DOHH2 (cell line): Measurements from ENCODE around the gene VRK2.

Experiments used
- EZH2phosphoT487 ChIP-seq: fragments of 200-600 bp; sonication (generic); IDR thresholded peaks from 2 replicates; pipeline ENCODE4 v1.6.1; 2017; ENCODE audit warnings: borderline replicate concordance, mild to moderate bottlenecking, antibody characterized with exemption, low read length, moderate library complexity, mixed read lengths
- TF ChIP-seq, protein P1 (sequence below): fragments of 200-600 bp; sonication (generic); IDR thresholded peaks from one replicate; pipeline ENCODE4 v1.5.1; 2014; ENCODE audit warnings: antibody characterized with exemption, mild to moderate bottlenecking, low read depth, low read length; ENCODE audit not compliant: poor library complexity, severe bottlenecking

- TF ChIP-seq, protein P1, sequence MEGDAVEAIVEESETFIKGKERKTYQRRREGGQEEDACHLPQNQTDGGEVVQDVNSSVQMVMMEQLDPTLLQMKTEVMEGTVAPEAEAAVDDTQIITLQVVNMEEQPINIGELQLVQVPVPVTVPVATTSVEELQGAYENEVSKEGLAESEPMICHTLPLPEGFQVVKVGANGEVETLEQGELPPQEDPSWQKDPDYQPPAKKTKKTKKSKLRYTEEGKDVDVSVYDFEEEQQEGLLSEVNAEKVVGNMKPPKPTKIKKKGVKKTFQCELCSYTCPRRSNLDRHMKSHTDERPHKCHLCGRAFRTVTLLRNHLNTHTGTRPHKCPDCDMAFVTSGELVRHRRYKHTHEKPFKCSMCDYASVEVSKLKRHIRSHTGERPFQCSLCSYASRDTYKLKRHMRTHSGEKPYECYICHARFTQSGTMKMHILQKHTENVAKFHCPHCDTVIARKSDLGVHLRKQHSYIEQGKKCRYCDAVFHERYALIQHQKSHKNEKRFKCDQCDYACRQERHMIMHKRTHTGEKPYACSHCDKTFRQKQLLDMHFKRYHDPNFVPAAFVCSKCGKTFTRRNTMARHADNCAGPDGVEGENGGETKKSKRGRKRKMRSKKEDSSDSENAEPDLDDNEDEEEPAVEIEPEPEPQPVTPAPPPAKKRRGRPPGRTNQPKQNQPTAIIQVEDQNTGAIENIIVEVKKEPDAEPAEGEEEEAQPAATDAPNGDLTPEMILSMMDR = no peak
- no peak for TF ChIP-seq EZH2phosphoT487
Observed at GRCh38 chr2:58045580-58046334, 849 bp upstream of the VRK2 start.
